ENCODE results near the gene PMEPA1. TPM values are rescaled to one million over a fixed set of nuclear protein-coding genes. Genes with fewer than 3 reads are reported as not detected.
A peak's percentile ranks its signal among the peaks of the same experiment; 100 is the strongest.

Gene PMEPA1, protein sequence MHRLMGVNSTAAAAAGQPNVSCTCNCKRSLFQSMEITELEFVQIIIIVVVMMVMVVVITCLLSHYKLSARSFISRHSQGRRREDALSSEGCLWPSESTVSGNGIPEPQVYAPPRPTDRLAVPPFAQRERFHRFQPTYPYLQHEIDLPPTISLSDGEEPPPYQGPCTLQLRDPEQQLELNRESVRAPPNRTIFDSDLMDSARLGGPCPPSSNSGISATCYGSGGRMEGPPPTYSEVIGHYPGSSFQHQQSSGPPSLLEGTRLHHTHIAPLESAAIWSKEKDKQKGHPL
- 10 to 100 TPM in 5 of 7 donors, 1 to 10 TPM in 2; 7.3 to 15.7 (median 10.9) TPM for total RNA-seq
- polyA plus RNA-seq: 1 to 10 TPM; 4.8 to 7.9 (median 6.7) TPM
- long read RNA-seq, donor 1, full-length matches to known transcripts: 15 of 15 reads
- long read RNA-seq, donor 1, partial matches to known transcripts: 0 of 15 reads
- long read RNA-seq, donor 1, other reads (novel, unspliced or antisense): 0 of 15 reads
- long read RNA-seq, donor 2, full-length matches to known transcripts: 12 of 12 reads
- long read RNA-seq, donor 2, partial matches to known transcripts: 0 of 12 reads
- long read RNA-seq, donor 2, other reads (novel, unspliced or antisense): 0 of 12 reads

DNA sequence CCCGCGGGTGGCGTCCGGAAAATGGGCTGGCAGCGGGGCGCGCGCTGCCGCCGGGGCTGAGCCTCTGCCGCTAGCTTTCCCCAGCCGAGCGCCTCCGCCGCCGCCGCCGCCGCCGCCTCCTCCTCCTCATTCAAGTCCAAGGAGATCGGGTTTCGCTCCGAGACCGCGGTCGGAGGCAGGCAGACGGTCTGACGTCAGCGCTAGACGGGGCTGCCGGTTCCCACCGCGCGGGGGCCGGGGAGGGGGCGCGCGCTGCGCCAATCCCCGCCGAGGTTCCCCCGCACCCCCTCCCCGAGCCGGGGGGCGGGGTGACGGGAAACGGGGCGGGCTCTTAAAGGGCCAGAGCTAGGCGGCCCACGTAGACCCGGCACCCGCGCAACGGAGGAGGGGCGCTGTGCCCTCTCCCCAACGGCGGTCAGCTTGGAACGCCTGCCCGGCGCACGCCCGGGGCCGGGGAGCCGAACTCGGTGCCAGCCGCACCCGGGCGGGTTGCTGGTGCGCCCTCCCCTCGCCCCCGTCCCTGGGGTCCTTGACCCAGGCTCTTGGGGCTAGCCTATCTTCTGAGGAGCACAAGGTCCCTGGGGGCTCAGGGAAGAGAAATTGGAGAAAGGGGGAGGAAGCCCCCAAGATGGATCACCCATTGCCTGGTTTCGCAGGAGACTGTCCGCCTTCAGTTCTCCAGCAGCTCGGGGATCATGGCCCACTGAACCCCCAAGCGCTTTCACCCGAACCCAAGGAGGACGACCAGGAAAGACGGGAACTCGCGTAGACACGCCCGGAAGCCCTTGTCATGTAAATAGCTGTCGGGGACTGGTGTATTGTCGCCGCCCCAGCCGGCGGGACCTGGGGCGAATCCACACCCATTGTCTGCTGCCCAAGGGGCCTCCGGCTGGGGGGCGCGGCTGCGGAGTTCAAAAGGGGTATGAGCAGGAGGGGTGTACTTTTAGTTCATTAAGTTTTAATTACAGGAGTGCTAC lies at the start of gene PMEPA1:
Gene PMEPA1 (minus strand): TSS at position 193 of the 977 bp plus-strand sequence. CDS start 433 bp downstream, outside the sequence.
- intact Hi-C loops (cut with DNase I; ENCODE audit: low total_unique reads): no loop called here
- Histone ChIP-seq H3K4me1 (peaks cover 14 to 80% (median 46%) of the 10 kb centered on the region in 6 donors), H3K36me3 (no peaks in the 10 kb centered on the region), H3K4me3 (peak within 1 kb of the TSS; percentile 64 to 82 (median 72)), H3K9me3 (no peaks in the 10 kb centered on the region), H3K27me3 (replicated peaks in 1 of 7) (peaks cover 0 to 34% (median 2%) of the 10 kb centered on the region in 7 donors), H3K27ac (peak within 1 kb of the TSS; percentile 75 to 92 (median 87))
- 0 to 1% (median 1%) methylated on average over 47 to 92 of the region's 92 CpGs for WGBS, 5 donors
- TF ChIP-seq POLR2A (IDR thresholded peaks at IDR 0.05): peak in 1 of 3 donors; percentile 67
- TF ChIP-seq POLR2AphosphoS5 (IDR thresholded peaks at IDR 0.05): peak; percentile 91 to 95 (median 91)
- TF ChIP-seq, protein P1, sequence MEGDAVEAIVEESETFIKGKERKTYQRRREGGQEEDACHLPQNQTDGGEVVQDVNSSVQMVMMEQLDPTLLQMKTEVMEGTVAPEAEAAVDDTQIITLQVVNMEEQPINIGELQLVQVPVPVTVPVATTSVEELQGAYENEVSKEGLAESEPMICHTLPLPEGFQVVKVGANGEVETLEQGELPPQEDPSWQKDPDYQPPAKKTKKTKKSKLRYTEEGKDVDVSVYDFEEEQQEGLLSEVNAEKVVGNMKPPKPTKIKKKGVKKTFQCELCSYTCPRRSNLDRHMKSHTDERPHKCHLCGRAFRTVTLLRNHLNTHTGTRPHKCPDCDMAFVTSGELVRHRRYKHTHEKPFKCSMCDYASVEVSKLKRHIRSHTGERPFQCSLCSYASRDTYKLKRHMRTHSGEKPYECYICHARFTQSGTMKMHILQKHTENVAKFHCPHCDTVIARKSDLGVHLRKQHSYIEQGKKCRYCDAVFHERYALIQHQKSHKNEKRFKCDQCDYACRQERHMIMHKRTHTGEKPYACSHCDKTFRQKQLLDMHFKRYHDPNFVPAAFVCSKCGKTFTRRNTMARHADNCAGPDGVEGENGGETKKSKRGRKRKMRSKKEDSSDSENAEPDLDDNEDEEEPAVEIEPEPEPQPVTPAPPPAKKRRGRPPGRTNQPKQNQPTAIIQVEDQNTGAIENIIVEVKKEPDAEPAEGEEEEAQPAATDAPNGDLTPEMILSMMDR (IDR thresholded peaks at IDR 0.05 in 8 of 11, conservative IDR thresholded peaks at IDR 0.05 in 3 of 11): peak in 6 of 11 experiments; percentile 6 to 43 (median 29)
- DNase-seq: peak; percentile 95

DNA sequence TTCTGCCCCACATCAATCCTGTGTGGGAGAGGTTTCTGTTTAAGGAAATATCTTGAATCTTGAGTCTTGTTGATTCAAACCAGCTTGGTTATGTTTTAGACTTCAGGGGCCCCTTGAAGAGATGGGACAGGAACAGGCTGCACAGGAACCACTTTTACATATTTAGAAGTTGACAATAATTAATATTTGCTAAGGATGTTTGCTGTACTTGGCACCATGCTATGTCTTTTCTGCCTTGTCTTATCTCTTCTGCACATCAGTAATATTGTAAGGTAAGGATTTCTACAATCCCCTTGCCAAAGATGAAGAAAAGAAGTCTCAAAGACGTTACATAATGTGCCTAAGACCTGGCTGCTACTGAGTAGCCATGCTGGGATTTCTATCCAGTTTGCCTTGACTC lies 48.0 kb upstream of the PMEPA1 start:
- H3K4me1 ChIP-seq: peaks cover 0 to 8% (median 0%) of the 10 kb centered on the region in 6 donors
- H3K9me3 ChIP-seq: peaks cover 0 to 11% (median 3%) of the 10 kb centered on the region in 8 donors
- H3K27me3 ChIP-seq (replicated peaks in 1 of 7): peaks cover 0 to 3% (median 0%) of the 10 kb centered on the region in 7 donors
- intact Hi-C loops (cut with DNase I; ENCODE audit: low total_unique reads): no loop called here
- no peak for TF ChIP-seq POLR2AphosphoS5 (IDR thresholded peaks at IDR 0.05)
- no peaks in the 10 kb centered on the region for H3K36me3 ChIP-seq
- WGBS, 5 donors: 44 to 67% (median 54%) methylated on average over 1 of the region's 1 CpG
- no peak for DNase-seq
- no peak overlapping the region for H3K4me3 ChIP-seq
- H3K27ac ChIP-seq: no peak overlapping the region

DNA sequence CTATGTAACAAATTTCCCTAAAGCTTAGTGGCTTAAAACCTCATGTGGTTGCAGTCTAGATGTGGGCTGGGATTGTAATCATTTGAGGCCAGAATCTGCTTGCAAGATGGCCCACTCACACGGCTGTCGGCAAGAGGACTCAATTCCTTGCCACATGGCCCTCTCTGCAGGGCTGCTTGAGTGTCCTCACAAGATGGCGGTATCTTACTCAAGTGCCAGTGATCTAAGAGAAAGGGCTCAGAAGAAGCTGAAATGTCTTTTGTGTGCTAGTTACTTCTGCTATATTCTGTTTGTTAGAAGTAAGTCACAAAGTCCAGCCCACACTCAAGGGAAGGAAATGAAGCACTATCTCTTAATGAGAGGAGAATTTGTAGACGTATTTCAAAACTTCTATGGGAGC lies 47.1 kb upstream of the PMEPA1 start:
- no peak for DNase-seq
- WGBS, 5 donors: 89 to 95% (median 93%) methylated on average over 4 of the region's 4 CpGs
- H3K36me3 ChIP-seq: no peaks in the 10 kb centered on the region
- H3K4me3 ChIP-seq: no peak overlapping the region
- intact Hi-C loops (cut with DNase I; ENCODE audit: low total_unique reads): no loop called here
- peaks cover 0 to 8% (median 0%) of the 10 kb centered on the region in 6 donors for H3K4me1 ChIP-seq
- H3K9me3 ChIP-seq: peaks cover 0 to 11% (median 3%) of the 10 kb centered on the region in 8 donors
- TF ChIP-seq, protein P1 (IDR thresholded peaks at IDR 0.05 in 8 of 11, conservative IDR thresholded peaks at IDR 0.05 in 3 of 11): no peak
- TF ChIP-seq POLR2AphosphoS5 (IDR thresholded peaks at IDR 0.05): no peak
- no peak for TF ChIP-seq POLR2A (IDR thresholded peaks at IDR 0.05)
- peaks cover 0 to 3% (median 0%) of the 10 kb centered on the region in 7 donors for H3K27me3 ChIP-seq (replicated peaks in 1 of 7)
- no peak overlapping the region for H3K27ac ChIP-seq

DNA sequence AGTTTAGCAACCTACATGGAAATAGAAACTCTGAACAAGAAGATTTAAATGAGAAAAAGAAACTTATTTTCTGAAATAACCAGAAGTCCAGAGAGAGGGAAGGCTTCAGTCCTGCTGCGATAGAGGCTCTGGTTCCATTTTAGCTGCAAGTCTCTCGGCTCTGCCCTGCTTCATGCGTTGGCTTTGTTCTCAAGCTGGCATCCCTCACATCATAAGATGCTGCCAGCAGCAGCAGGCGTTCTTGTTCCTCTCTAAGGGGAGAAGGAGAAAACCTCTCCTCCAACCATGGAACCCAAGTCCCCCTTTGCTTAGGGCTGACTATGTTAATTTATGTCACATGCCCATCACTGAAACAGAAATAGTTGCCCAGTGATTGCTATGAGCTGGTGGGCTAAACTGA lies 46.4 kb upstream of the PMEPA1 start:
- peaks cover 0 to 3% (median 0%) of the 10 kb centered on the region in 7 donors for H3K27me3 ChIP-seq (replicated peaks in 1 of 7)
- H3K4me3 ChIP-seq: no peak overlapping the region
- H3K27ac ChIP-seq: no peak overlapping the region
- no peak for DNase-seq
- no peaks in the 10 kb centered on the region for H3K36me3 ChIP-seq
- intact Hi-C loops (cut with DNase I; ENCODE audit: low total_unique reads): no loop called here
- H3K9me3 ChIP-seq: peaks cover 0 to 15% (median 3%) of the 10 kb centered on the region in 8 donors
- 87 to 100% (median 89%) methylated on average over 4 of the region's 4 CpGs for WGBS, 5 donors
- TF ChIP-seq POLR2A (IDR thresholded peaks at IDR 0.05): no peak
- no peak for TF ChIP-seq POLR2AphosphoS5 (IDR thresholded peaks at IDR 0.05)
- TF ChIP-seq, protein P1 (IDR thresholded peaks at IDR 0.05 in 8 of 11, conservative IDR thresholded peaks at IDR 0.05 in 3 of 11): no peak
- H3K4me1 ChIP-seq: peaks cover 0 to 8% (median 0%) of the 10 kb centered on the region in 6 donors
